Middle frontal gyrus (tissue), 1 donor: ENCODE measurements around the gene NFYA.

Experiments used
- DNase-seq: peaks from one replicate; pipeline ENCODE4 v3.0.0-alpha.2; 2015; ENCODE audit warnings: low spot score; ENCODE audit errors: extremely low spot score

Gene NFYA

DNA sequence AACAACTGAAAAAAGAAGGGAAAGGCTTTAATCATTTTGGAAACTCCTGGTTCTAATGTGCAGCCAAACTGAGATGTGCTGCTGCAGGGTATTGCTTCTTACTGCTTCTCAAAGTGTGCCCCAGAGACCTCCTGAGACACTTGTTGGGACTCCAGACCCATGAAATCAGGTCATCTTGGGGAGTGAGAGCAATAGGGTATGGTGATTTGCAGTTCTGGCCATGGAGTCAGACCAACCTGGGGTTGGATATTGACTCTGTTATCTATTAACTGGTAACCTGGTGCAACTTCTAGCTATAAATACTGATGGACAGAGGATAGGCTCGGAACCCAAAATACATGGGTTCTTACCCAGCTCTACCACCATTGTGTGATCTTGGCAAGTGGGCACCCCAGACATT lies 26.7 kb upstream of the NFYA start:
- DNase-seq, result no peak

DNA sequence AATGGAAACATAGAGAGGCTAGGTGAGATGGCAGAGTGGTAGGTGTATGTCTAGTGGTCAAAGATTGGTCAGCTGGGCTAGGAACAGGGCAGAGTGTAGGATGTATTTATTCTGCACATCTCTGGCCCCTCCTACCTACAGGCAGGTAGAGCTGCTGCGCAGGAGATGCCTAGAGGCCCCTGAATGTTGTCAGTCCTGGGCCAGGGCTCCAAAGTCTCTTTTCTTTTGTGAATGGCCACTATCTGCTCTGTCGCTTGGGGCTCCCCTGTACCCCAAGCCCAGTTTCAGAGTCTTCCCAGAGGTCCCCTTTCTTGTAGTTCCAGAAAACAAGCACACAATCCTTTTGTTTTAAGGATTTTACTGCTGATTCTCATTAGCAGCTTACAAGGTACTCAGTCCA lies 25.5 kb upstream of the NFYA start:
- no peak for DNase-seq

DNA sequence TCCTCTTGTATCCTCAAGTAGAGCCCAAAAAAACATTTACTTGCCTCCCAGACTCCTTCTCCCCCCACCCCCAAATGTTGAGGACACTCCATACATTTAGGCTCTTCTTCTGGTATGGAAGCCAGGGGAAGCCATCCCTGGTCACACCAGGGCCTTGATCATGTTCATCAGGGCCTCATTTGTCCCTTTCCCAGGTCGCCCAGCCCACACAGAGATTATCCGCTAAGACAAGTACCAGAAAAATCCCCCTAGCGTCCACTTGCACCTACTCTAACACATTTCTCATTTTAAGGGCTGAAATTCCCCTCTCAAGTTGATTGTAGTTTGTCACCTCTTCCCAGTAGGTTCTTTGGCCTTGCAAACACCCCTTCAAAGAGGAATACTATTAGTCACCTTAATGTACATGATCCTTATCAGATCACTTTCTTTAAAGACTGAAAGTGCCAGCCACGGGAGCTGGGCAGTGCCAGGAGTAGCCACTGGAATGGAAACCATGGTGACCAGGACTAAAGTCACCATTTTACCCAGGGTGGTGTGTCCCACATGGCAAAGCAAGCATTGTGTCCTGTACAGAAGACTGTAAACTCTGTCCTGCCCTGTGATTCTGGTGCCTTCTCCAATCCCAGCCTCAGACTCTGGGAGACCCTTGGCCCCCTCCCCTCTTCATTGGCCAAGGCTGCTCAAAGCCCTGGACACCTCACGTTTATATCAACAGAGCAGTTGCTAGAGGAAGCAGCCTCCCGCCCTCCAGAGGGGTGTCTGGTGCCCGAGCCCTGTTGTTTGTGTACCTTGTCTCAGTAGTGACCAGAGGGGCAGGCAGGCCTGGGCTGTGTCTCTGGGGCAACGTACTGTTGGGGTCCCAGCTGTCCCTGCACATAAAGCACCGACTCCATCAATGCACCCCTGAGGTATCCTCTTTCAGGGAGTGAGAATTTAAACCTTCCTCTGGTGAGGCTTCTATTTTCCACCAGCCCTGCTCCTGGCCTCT lies 24.7 kb upstream of the NFYA start:
- no peak for DNase-seq

DNA sequence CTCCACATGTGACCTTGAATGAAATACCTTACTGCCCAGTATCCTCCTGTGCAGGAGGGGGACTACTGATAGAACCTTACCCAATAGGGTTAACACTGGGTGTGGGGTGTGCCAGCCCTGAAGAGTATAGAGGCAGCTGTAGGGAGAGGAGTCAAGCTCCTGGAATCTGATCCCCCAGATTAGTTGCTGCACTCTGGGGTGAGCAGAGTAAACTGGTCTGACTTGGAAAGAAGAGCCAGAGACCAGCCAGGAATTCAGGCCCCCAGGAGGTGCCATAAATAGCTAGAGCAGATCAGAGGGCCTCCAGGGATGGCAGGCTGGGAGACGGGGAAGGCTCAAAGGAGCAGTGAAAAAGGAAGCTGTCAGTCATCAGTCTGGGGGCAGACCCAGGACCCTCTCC lies 23.3 kb upstream of the NFYA start:
- DNase-seq, result no peak

DNA sequence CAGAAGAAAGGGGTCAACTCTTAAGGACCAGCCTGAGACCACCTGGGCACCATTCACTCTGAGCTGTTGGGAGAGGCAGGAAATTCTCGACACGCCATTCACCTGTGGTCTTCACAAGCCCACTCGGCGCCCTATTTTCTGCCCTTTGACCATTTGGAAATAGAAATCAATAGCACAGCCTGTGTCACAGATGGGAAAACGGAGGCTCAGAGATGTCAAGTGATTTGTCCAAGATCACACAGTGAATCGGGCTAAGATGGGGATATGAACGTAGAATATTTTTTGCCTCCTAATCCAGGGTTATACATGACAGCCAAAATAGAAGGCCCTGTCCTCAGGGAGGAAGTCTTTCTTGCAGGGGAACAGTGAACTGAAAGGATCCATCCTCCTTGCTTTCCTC lies 22.8 kb upstream of the NFYA start:
- no peak for DNase-seq

DNA sequence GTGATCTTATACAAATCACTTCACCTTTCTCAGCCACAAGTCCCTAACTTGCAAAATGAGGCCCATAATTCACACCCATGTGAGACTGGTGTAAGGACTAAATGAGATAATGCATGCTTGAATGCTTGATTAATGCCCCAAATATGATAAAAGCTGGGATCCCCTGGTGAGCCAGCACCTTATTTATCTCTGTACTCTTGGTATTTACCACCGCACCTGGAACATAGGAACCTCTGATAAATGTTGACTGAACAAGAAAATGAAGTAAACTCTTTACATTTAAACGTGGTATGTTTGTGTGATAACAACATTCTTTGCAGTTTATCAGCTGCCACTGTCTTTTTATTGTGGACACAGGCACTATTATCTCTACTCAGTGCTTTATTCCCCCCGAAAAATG lies 22.2 kb upstream of the NFYA start:
- no peak for DNase-seq

DNA sequence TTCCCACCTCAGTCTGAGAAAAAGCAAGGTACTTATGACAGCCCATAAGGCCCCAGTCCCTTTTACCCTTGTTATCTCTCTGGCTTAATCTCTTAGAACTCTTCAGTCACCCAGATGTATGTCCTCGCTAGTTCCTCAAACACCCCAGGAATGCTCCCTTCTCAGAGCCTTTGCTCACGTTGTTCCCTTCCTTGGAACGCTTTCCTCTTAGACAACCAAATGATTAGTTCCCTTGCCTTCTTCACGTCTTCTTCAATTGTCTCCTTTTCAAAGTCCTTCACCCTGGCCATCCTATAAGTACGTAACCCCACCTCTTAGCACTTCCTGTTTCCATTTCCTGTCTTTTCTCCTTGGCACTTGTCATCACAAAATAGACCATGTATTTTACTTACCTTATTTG lies 20.9 kb upstream of the NFYA start:
- no peak for DNase-seq

DNA sequence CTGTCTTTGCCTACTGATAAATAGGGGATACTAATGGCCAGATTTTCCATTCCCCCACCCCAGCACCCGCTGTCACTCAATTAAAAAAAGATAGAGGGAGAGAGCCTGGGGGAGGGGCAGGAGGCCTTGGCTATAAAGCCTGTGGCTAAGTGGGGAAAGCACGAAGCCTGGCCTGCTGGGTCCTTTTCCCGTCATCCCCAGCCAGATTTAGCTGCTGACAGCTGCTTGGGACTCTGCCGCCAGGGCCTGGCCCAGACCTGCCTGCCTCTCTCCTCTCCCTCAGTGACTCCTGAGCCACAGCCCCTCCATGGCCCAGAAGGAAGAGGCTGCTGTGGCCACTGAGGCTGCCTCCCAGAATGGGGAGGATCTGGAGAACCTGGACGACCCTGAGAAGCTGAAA lies 19.7 kb upstream of the NFYA start, which contains the start of gene APOBEC2:
Gene APOBEC2, plus strand, starts transcription at position 162 of the 400 bp plus-strand sequence. Its CDS starts 146 bp downstream, at position 308.
- no peak for DNase-seq

DNA sequence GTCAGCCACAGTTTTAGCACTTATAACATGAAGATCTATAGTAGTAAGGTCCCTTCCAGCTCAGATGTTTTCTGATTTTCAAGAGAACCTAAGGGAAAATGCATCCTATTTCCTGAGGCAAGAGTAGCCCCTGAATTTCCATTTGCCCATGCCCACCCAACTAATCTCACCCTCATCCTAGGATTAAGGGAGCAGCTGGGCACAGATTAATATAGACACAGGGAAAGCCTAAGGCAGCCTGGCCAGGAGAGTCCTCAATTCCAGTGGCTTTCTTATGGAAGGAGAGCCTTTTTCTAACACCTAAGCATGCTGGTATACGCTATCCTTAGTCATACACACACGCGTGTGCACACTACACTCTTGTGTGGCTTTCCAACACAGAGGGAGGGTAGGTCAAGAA lies 18.3 kb upstream of the NFYA start:
- no peak for DNase-seq

DNA sequence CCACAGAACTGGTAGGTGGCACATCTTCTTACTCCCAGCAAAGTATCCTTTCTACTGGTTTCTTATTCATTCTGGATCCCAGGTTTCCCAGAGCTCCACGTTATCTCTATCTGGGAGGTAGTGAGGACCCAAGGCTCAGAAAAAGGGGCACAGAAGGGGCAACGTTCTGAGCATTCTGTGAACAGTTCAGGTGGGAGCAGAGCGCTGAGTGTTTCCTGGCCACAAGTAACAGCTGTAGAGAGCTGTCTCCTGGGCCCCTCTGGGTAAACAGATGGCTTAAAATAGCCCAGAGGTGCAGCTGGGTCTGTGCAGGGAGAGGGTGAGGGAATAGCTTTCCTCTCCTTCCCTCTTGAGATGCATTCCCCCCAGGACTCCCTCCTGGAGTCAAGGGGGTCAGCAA lies 17.6 kb upstream of the NFYA start:
- no peak for DNase-seq

DNA sequence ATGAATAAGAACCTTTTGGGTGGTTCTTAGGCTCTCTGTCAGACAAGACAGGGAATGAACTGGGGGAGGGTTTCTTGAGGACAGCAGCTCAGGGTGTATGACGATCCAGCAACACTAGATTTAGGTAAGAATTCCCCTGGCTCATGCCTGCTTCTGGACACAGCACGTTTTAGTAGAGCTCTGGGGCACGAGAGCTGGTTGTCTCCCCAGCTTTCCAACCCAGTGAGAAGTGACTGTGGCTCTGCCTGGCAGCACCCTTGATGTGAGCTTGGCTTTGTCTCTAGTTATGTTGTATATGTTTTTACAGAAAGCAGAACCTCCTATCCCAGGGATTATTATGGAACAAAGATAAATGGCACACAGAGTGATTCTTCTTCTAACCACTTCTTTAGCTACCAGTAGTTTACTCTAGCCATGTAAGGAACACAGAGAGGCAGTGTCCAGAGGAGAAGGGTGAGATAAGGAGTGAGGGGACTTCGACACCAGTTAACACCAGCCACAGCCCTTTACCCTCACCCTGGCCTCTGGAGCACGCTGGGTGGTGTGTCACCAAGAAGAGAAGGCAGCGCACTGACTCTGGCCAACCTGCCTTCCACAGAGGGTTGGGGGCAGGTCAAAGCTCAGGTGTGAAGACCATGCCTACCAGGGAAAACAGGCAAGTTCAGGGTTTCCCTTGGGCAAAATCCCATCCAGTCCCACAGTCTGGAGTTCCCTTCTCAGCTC lies 15.8 kb upstream of the NFYA start:
- DNase-seq, result no peak

DNA sequence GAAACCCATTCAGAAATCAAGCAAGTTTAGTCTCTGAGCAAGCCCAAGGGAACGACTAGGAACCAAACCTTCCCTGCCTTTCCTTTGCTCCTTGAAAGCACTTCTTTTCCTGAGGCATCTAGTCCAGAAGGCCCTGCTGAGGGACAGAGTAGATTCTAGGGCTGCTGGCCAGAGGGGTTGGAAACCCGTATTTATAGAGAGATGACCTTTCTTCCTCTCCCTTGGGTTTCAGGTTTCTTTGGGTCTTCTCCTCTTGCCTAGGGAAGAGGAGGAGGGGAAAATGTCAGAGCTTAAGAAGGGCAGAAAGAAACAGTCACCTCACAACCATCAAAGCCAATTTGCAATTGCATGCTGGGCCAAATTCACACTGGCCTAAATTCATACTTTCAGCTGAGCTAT lies 14.0 kb upstream of the NFYA start:
- no peak for DNase-seq

DNA sequence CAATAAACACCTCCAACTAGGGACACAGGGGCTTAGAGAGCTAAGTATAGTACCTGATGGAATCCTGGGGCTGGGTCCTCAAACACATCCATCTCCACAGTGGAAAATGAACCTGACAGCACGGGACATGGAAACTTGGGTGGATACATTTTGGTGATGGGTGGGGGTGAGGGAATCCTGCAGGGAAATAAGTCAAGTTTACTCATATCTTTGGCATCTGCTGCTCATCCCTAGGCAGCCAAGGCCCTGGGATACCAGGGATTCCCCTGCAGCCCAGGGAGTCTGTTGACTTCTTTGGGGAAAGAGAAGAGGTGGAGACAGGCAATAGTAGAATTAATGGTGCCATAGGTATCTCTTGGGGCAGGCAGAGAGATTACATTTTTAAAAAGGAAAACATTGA lies 13.2 kb upstream of the NFYA start:
- no peak for DNase-seq

DNA sequence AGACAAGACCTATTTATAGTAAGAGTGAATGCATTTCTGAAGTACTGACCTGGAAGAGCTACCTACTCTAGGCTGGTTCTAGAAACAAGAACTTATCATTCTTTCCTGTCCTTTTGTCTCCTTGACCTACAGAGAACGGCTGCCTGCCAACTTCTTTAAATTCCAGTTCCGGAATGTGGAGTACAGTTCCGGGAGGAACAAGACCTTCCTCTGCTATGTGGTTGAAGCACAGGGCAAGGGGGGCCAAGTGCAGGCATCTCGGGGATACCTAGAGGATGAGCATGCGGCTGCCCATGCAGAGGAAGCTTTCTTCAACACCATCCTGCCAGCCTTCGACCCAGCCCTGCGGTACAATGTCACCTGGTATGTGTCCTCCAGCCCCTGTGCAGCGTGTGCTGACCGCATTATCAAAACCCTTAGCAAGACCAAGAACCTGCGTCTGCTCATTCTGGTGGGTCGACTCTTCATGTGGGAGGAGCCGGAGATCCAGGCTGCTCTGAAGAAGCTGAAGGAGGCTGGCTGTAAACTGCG lies 11.5 kb upstream of the NFYA start:
- DNase-seq, result no peak

DNA sequence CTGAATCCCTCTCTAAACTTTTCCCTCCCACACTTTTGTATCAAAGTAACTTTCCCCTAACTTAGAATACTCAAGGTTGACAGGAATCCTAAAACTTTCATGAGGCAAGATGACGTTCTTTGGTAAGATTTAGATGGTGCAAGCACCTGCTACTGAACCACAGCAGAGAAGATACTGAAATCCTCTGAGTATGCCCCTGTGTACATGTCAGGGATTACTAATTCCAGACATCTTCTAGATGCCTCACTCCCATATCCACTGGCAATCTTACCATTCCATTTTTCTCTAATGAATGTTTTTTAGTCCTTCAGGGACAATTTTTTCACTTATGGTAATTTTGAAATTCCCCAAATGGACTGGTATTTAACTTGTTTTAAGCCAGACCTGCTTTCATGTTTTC lies 10.7 kb upstream of the NFYA start:
- DNase-seq, result no peak

DNA sequence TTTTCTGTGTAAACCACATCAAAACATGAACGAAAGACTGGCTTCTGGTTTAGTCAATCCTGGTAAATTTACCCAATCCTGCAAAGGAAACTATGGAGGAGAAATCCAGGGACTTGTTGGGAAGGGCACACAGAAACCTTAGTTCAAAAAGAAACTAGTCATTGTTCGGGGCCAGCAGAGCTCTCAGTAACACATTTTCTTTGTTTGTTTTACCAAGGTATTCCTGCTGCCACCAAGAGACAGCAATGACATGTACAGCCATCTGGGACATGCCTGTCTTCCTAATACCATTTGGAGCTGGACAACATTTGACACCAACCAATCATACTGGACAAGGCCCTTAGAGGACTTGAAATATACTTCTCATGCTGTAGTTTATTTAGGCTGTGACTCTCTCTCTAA lies 8.9 kb upstream of the NFYA start:
- no peak for DNase-seq

DNA sequence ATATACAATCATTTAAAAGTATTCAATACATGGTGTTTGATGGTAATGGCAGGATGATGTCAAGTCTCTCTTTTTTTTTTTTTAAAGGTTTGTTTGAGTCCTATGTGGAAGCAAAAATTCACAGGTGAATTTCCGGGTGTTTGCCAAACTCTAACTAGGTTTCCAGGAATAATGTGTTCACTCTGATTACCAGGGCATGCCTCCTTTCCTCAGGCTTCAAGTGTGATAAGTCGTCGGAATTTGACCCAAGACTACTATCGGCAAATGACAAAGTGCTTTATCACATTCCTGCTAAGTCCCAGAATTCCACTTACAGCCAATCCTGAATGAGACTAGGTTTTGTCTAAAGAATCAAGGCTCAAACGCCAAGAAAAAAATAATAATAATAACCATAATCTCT lies 7.9 kb upstream of the NFYA start:
- no peak for DNase-seq

DNA sequence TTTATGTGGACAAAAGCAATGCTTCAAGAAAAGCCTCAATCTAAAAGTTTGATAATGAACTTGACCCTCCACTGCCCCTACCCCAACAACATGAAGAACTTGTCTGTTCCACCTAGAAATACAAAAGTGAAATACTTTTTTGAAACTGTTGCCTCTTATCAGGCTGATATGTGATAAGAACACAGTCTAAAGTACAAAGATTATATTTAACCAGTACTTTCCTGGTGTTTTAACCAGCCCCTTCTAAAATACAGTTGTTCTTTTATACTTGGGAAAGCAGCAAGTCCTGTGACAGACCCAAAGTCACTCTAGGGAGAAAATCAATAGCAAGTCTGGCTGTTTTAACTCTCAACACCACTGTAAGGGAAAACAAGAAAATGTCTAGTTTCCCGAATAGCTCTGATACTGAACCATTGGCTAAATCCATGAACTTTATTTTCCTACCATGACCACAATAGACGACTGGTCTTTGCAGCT lies 7.2 kb upstream of the NFYA start:
- no peak for DNase-seq

DNA sequence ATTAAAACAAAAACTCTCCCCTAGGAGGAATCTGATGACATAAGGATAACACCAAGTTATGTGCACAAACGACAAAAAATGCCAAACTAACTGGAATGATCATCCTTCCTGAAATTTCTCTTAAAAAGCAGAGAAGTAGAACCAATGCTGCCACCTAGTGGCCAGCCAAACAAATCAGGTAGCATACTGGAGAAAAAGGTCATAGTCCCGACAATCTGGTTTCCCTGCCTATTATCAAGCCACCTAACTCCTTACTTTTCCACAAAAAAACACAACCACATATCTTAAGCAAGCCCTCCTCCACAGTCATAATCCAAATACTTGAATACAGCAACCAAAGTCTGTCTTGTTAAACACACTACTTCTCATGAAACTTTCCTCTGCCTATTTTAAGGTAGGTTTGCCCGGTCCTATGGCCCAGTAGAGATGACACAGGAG lies 5.9 kb upstream of the NFYA start:
- DNase-seq, result peak; percentile 73

DNA sequence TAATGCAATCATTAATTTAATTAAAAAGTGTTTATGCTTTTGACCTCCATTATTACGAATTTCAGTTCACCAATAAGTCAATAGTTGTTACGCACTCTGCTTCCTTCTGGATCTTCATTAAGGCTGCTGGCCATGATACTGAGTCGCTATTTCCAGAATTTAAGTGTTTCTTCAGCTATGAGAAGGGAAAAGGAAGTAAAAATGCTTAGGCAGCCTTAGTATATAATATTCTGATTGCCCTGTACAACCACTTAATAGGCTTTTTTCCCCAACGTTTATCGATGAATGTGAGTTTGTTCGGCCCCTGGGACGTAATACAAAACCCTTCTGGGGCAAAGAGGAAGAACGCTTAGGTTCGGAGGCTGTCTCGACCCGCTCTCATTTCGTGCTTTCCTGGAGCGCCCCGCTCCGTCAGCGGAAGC lies 1.3 kb upstream of the NFYA start:
- DNase-seq, result peak; percentile 77

DNA sequence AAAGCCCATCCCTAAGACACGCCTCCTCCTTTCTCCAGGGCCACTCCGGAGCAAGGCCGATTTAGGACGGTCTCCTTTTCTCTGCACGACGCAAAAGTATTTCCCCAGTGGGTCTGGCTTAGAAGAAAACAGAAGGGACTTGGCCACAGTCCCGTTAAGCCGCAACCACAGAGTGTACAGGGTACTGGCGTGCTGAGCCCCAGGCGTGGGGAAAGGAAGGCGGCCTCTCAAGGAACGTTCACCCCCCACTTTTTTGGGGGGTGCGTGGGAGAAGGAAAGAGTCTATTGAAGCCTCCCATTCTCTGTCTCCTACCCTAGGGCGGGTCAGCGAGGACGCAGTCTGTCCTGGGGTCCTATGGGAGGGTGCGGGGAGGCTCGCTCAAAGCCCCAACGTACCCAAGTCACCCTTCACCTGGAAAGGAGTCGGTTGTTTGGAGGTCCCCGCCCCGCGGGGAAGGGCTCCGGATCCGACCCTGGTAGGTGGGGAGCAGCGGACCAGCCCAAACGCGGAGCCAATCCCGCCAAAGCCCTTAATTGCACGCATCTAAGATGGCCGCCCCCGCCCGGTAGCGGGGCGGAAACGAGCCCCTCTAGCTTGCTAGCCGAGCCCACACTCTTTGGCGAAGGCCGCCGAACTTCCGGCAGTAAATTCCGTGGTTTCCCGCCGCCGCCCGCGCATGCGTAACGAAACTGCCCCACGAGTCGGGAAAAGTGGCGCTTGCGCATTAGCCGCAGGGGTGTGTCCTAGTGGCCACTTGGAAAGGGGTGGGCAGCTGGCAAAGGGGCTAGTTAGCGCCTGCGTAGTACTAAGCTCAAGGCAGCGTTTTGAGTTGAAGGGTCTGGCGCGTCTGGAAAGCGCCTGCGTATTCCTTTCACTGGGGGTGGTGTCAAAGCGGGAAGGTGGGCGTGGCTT lies 595 bp upstream of the NFYA start, which contains the start of gene OARD1:
Gene OARD1, minus strand, starts transcription at position 434 of the 913 bp plus-strand sequence. CDS start 722 bp downstream, outside the sequence.
- DNase-seq, result peak; percentile 99
